NCI-H2227 (cell line): Measurements from ENCODE around the gene SLC22A13.
"Not testable (repeated sequence)": the region's sequence is repeated elsewhere in the genome, so short reads cannot be mapped to it uniquely, and the experiment has no call there.

Experiments
- DNase-seq: peaks from one replicate; lab custom pipeline; 2025; ENCODE audit not compliant: unreplicated experiment; lab: John Stamatoyannopoulos, UW

Gene SLC22A13, protein sequence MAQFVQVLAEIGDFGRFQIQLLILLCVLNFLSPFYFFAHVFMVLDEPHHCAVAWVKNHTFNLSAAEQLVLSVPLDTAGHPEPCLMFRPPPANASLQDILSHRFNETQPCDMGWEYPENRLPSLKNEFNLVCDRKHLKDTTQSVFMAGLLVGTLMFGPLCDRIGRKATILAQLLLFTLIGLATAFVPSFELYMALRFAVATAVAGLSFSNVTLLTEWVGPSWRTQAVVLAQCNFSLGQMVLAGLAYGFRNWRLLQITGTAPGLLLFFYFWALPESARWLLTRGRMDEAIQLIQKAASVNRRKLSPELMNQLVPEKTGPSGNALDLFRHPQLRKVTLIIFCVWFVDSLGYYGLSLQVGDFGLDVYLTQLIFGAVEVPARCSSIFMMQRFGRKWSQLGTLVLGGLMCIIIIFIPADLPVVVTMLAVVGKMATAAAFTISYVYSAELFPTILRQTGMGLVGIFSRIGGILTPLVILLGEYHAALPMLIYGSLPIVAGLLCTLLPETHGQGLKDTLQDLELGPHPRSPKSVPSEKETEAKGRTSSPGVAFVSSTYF

GRCh38 chr3:38265604-38266307, at the start of gene SLC22A13:
SLC22A13 (plus strand) TSS chr3:38265812; CDS start chr3:38265861, 49 bp downstream.
- DNase-seq = no peak

GRCh38 chr3:38219609-38220197, 45.9 kb upstream of the SLC22A13 start:
- no peak for DNase-seq

GRCh38 chr3:38221005-38221404, 44.6 kb upstream of the SLC22A13 start:
- no peak for DNase-seq

DNA sequence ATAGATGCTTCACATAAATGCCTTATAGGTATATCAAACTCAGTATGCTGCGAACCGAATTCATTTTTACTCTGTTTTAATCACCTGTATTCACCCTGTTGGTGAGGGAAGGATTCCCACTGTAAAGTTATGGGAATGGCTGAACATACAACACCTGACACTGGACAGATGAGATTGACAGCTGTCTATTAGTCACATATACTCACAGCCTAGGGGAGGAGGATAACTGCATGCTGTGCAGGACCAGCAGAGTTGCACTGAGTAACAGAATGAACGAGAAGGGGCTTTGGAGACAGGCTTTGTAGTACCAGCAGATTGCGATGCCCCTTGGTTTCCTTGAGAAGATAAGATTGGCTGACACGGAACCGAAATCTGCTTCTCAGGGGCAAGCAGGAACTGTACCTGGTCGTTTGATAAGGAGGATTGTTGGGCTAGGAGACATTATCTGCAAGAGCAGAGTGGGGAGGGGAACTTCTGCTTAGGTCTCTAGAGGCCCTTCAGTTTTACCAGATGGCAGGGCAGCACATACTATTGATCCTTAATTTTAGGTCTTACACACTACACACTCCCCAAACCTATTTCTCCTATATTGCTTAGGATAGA, 43.5 kb upstream of the SLC22A13 start:
- DNase-seq = no peak

DNA sequence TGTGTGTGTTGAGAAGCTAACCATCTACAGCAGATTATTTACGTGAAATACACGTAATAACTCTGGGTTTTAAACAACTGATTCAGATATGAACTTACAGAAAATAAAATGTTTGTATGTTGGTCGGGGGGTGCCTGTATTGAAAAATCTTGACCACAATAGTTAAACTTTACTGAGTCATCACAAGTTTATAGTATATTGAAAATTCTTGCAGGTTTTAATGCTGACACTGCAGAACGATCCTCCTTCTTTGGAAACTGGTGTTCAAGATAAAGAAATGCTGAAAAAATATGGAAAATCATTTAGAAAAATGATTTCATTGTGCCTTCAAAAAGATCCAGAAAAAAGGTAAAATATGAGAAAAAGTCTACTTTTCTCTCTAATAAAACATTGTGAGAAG, 41.3 kb upstream of the SLC22A13 start:
- DNase-seq = no peak

DNA sequence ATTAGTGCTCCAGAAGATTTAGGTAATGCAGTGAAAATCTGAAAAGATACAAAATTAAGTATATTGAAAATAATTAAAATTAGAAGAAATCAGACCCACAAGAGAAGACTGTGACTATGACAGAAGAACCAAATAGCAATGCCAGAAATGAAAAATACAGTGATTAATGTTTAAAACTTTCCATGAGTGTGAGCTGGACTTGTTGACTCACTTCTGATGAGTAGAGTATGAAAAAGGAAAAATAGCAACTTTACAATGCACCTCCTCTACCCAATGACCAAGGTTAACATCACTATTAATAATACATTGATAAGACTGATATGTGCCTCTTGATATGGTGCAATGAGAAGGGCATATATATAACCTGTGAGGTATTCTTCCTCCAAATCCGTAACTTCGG, 39.3 kb upstream of the SLC22A13 start:
- no peak for DNase-seq

- DNase-seq = no peak
These were observed 37.6 kb upstream of the SLC22A13 start for GRCh38 chr3:38227989-38228388.

DNA sequence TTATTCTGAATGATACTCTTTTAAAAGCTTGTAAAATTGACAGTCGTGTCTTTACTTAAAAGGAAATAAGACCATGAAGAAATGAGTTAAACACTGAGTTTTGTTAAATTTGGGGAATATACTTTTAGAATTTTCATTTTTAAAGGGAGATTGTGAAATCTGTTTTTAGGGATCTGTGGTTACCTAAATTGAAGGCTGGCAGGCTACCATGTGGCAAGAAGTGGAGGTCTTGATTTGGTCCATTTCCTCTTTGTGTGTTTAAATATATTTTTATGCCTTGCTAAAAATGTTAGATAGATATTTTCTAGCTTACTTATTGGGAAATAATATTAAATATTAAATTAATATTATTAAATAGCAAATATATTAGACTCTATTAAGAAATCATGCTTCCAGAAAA, 36.6 kb upstream of the SLC22A13 start:
- no peak for DNase-seq

GRCh38 chr3:38232701-38233100, 32.9 kb upstream of the SLC22A13 start:
- DNase-seq = no peak

- no peak for DNase-seq
These were observed 30.1 kb upstream of the SLC22A13 start for GRCh38 chr3:38235466-38235865.

DNA sequence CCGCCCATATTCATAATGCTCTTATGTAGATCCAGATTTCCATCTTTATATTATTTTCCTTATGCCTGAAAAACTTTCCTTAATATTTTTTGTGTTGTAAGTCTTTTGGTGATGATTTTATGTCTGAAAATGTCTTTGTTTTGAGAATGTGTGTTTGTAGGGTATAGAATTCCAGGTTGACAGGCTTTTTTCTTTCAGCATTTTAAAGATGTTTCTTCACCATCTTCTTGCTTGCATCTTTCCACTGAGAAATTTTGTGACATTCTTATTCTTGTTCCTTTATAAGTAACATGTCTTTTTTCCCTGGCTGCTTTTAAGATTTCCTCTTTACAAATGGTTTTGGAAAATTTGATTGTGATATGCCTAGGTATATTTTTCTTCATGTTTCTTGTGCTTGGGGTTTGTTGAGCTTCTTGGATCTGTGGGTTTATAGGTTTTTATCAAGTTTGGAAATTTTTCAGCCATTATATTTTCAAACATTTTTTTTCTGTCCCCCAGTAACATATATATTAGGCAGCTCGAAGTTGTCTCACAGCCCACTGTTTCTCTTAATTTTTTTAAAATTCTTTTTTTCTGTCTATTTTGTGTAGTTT, 27.1 kb upstream of the SLC22A13 start:
- DNase-seq = no peak

- DNase-seq = not testable (repeated sequence)
These were observed 22.8 kb upstream of the SLC22A13 start for GRCh38 chr3:38242812-38243211.

DNA sequence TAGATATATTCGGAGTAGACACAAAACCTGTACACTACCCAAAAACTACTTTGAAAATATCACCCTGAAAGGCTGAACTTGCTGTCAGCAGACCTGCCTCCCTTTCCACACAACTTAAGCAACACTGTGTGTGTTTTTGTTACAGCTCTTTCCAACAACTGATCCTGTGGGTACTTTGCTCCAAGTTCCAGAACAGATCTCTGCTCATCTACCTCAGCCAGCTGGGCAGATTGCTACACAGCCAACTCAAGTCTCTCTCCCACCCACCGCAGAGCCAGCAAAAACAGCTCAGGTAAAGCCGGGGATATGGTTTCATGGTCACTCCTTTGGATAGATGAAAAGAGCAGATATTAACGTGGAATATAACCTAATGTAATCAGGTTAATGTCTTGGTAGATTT, 19.7 kb upstream of the SLC22A13 start:
- DNase-seq = no peak

DNA sequence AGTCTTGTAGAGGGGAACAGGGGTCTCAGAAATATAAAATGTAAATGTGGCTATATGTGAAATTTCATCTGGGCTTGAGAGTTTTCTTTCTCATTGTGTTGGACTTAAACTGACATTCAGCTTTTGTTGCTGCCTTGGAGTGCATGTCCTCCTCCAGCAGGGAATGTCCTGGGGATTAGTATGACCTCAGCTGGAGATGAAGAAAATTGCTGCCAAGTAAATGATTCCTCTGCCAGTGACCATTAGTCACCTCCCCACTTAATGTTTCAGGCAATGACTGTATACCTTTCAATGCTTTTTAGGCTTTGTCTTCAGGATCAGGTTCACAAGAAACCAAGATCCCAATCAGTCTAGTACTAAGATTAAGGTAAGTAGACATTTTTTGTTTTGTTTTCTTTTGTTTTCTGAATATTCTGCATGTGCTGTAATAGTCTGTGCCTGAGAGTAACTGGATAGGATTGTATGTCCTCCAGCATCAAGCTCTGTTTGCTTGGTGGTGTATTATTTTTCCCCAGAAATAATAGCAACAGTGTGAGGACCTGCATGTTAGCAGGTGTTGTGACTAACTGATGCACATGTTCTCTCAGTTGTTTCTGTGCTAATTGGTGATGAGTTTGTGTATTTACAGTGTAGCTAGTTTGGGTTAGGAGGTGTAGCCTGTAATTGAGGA, 18.1 kb upstream of the SLC22A13 start:
- peak; percentile 20 for DNase-seq

DNA sequence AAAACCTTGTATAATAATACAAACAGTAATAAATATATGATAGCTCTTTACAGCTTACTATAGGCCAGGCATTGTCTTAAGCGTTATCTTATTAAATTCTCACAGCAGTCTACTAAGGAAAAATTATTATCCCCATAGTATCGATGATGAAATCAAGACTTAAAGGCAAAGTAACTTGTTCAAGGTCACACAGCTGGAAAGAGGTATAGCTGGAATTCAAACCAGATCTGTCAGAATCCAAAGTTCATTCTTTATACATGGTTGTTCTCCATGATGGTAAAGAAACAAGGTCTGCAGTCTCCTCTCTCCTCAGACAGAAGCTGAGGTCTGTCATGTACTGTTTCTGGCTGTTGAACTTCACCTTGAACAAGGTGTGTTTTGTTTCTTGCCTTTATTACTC, 15.4 kb upstream of the SLC22A13 start:
- DNase-seq = no peak

DNA sequence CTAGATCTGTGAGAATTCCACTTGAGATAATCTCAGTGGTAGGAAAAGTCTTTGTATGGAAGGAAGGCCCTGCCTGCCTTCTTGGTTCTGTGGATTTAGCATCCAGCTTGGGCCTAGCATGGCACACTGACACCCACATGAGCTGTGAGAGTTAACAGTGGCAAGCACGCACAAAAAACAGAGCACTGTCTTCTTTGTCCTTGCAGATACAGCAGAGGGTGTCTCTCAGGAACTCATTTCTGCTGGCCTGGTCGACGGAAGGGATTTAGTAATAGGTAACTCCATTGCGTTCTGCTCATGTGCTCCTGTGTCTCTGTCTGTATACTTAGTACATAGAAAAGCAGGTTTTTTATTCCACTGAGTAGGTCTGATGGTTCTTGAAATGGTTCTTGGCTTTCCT, 14.4 kb upstream of the SLC22A13 start:
- DNase-seq = no peak

GRCh38 chr3:38253704-38254103, 11.9 kb upstream of the SLC22A13 start:
- DNase-seq = no peak

DNA sequence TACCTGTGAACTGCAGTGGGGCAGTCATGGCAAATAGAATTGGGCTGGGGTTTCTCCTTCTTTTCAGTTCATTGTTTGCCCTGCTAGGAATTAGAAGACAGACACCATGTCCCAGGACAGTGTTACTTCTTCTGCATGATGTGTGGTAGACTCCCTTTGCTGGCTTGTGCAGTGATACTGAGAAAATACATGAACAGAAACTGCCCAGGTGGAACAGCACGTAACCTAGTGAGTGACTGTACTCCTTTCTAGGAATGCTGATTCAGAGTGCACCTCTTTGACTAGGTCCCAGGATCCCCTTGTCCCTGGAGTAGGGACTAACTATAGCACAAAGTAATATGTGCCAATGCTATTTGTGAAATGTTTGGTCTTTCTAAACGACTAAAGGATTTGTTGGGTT, 10.7 kb upstream of the SLC22A13 start:
- no peak for DNase-seq

DNA sequence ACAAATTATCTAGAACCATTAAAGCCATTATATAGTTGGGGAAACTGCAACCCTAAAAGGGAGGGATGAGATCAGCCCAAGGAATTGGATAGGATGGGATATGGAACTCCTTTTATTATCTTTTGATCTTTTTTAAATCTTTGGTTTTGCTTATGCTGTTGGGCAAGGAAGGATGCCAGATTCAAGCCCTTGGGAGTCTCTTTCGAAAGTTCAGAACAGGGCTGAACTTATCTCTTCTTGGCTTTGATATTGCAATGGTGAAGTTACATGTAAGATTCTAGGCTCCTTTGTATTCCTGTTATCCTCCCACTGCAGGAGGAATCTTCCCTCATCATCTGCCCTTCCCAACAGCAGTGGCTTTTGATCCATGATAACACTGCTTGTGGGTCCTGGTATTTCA, 10.0 kb upstream of the SLC22A13 start:
- DNase-seq = no peak

- no peak for DNase-seq
These were observed 8.0 kb upstream of the SLC22A13 start for GRCh38 chr3:38257583-38257982.
